Measurements from ENCODE around the gene PRAC2. TPM values are rescaled to one million over a fixed set of nuclear protein-coding genes. Genes with fewer than 3 reads are reported as not detected.

PRAC2 gene
- total and polyA plus RNA-seq, 12 donors = not detected

GRCh38 chr17:48759288-48759687 is 36.3 kb downstream of the PRAC2 start:
- DNase-seq = no peak
- Histone ChIP-seq H3K4me1 (replicated peaks in 1 of 2) (peaks cover 0 to 8% of the 10 kb centered on the region in 2 donors), H3K36me3 (replicated peaks in 1 of 2) (no peaks in the 10 kb centered on the region), H3K27ac (no peak overlapping the region), H3K9me3 (replicated peaks in 1 of 3) (no peaks in the 10 kb centered on the region), H3K27me3 (peaks cover 52% of the 10 kb centered on the region), H3K4me3 (no peak overlapping the region)
- intact Hi-C loops (cut with DNase I) = no loop called here
- TF ChIP-seq, protein P1, sequence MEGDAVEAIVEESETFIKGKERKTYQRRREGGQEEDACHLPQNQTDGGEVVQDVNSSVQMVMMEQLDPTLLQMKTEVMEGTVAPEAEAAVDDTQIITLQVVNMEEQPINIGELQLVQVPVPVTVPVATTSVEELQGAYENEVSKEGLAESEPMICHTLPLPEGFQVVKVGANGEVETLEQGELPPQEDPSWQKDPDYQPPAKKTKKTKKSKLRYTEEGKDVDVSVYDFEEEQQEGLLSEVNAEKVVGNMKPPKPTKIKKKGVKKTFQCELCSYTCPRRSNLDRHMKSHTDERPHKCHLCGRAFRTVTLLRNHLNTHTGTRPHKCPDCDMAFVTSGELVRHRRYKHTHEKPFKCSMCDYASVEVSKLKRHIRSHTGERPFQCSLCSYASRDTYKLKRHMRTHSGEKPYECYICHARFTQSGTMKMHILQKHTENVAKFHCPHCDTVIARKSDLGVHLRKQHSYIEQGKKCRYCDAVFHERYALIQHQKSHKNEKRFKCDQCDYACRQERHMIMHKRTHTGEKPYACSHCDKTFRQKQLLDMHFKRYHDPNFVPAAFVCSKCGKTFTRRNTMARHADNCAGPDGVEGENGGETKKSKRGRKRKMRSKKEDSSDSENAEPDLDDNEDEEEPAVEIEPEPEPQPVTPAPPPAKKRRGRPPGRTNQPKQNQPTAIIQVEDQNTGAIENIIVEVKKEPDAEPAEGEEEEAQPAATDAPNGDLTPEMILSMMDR (IDR thresholded peaks at IDR 0.05) = no peak
- no peak for TF ChIP-seq POLR2A (IDR thresholded peaks at IDR 0.05)

- H3K27me3 ChIP-seq = peaks cover 41% of the 10 kb centered on the region
- peak; percentile 28 to 80 (median 74) for DNase-seq
- H3K9me3 ChIP-seq (replicated peaks in 1 of 3) = no peaks in the 10 kb centered on the region
- no peak overlapping the region for H3K27ac ChIP-seq
- WGBS, 4 donors = 24 to 35% (median 32%) methylated on average over 4 of the region's 4 CpGs
- intact Hi-C loops (cut with DNase I) = no loop called here
- H3K4me3 ChIP-seq = no peak overlapping the region
- no peaks in the 10 kb centered on the region for H3K4me1 ChIP-seq (replicated peaks in 1 of 2)
- H3K36me3 ChIP-seq (replicated peaks in 1 of 2) = no peaks in the 10 kb centered on the region
- TF ChIP-seq, protein P1 (IDR thresholded peaks at IDR 0.05) = no peak
- no peak for TF ChIP-seq POLR2A (IDR thresholded peaks at IDR 0.05)
Observed at GRCh38 chr17:48760411-48760810, 37.4 kb downstream of the PRAC2 start.

DNA sequence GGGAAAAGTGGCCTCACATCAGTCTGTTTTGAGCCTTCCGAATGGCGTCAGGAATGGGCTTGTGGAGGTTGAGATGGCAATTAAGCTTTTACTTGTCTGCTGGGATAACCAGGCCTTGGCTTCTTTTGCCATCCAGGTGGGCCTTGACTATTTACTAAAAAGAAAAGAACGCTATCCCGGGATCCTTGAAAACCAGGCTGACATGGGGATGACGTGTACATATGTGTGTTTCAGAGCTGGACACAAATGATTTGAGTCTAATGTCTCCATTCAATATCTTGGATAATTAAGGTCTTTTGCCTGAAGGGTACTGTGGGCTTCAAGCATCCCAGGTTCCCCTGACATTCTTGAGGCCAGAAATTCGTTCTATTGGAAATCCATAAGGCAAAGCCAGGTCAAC is 38.1 kb downstream of the PRAC2 start:
- no peak for TF ChIP-seq POLR2A (IDR thresholded peaks at IDR 0.05)
- TF ChIP-seq, protein P1 (IDR thresholded peaks at IDR 0.05) = no peak
- Histone ChIP-seq H3K27me3 (peaks cover 34% of the 10 kb centered on the region), H3K9me3 (replicated peaks in 1 of 3) (no peaks in the 10 kb centered on the region)

DNA sequence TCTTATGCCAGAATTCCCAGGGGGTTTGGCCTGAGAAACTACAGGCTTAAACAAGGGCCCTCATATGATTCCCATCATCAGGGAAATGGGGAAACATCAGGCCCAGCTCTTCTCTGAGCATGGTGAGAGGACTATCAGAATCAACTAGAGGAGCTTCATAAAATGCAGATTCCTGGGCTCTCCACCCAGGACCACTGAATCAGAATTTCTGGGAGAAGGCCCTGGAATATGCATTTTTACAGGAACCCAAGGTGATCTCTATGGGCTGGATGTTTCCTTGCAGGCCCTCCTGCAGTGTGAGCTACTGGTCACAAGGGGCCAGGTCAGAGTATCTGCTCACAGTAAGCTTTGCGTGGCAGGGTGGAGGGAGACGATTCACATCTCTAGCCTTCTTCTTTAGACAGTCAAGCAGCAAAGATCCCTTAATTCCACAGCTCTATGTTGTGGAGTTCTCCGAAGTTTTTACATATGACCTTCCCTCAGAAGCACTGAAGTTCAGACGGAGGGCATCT is 44.3 kb downstream of the PRAC2 start:
- intact Hi-C loops (cut with DNase I) = no loop called here
- Histone ChIP-seq H3K4me1 (replicated peaks in 1 of 2) (no peaks in the 10 kb centered on the region), H3K27me3 (peaks cover 23% of the 10 kb centered on the region), H3K27ac (no peak overlapping the region), H3K4me3 (no peak overlapping the region), H3K9me3 (replicated peaks in 1 of 3) (no peaks in the 10 kb centered on the region), H3K36me3 (replicated peaks in 1 of 2) (no peaks in the 10 kb centered on the region)
- 72 to 93% (median 84%) methylated on average over 4 of the region's 4 CpGs for WGBS, 4 donors
- no peak for DNase-seq
- TF ChIP-seq, protein P1 (IDR thresholded peaks at IDR 0.05) = no peak
- TF ChIP-seq POLR2A (IDR thresholded peaks at IDR 0.05) = no peak

More for the DNA sequence above, 38.1 kb downstream of the PRAC2 start:
- 64 to 85% (median 71%) methylated on average over 6 of the region's 6 CpGs for WGBS, 4 donors
- Histone ChIP-seq H3K27ac (no peak overlapping the region), H3K4me1 (replicated peaks in 1 of 2) (no peaks in the 10 kb centered on the region), H3K36me3 (replicated peaks in 1 of 2) (no peaks in the 10 kb centered on the region), H3K4me3 (no peak overlapping the region)
- no peak for DNase-seq
- intact Hi-C loops (cut with DNase I) = no loop called here
